ENCODE data around the gene SPOCK1.

GRCh38 chr5:137058089-137058488, 441.0 kb downstream of the SPOCK1 start:
- TF ChIP-seq EZH2phosphoT487 (IDR thresholded peaks at IDR 0.05; ENCODE audit: insufficient read depth, low read depth) (no peak), EZH2 (IDR thresholded peaks at IDR 0.05; ENCODE audit: insufficient read depth, poor library complexity, severe bottlenecking) (no peak)
